HG03064 (cell line): ENCODE results near the gene FUT4.
A peak's percentile ranks its signal among the peaks of the same experiment; 100 is the strongest.
"Not testable (repeated sequence)": the region's sequence is repeated elsewhere in the genome, so short reads cannot be mapped to it uniquely, and the experiment has no call there.

Source experiments
- ATAC-seq: cut with Tn5 transposase; IDR thresholded peaks from one replicate; pipeline ENCODE4 v1.9.1; 2021; ENCODE audit warnings: low read depth; ENCODE audit not compliant: unreplicated experiment

The FUT4 gene, protein sequence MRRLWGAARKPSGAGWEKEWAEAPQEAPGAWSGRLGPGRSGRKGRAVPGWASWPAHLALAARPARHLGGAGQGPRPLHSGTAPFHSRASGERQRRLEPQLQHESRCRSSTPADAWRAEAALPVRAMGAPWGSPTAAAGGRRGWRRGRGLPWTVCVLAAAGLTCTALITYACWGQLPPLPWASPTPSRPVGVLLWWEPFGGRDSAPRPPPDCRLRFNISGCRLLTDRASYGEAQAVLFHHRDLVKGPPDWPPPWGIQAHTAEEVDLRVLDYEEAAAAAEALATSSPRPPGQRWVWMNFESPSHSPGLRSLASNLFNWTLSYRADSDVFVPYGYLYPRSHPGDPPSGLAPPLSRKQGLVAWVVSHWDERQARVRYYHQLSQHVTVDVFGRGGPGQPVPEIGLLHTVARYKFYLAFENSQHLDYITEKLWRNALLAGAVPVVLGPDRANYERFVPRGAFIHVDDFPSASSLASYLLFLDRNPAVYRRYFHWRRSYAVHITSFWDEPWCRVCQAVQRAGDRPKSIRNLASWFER

DNA sequence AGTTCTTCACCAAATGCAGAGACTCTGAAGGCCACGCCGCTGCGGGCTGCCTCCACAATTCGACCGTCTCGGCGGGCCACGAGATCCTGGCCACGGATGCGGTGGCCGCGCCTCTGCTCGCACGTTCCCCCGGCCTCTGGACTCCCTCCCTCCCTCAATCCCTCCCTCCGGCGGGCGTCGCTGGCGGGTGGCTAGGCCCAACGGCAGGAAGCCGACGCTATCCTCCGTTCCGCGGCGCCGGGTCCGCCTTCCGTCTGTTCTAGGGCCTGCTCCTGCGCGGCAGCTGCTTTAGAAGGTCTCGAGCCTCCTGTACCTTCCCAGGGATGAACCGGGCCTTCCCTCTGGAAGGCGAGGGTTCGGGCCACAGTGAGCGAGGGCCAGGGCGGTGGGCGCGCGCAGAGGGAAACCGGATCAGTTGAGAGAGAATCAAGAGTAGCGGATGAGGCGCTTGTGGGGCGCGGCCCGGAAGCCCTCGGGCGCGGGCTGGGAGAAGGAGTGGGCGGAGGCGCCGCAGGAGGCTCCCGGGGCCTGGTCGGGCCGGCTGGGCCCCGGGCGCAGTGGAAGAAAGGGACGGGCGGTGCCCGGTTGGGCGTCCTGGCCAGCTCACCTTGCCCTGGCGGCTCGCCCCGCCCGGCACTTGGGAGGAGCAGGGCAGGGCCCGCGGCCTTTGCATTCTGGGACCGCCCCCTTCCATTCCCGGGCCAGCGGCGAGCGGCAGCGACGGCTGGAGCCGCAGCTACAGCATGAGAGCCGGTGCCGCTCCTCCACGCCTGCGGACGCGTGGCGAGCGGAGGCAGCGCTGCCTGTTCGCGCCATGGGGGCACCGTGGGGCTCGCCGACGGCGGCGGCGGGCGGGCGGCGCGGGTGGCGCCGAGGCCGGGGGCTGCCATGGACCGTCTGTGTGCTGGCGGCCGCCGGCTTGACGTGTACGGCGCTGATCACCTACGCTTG is at the start of gene FUT4:
TSS of gene FUT4 (plus strand) at position 227 of the 951 bp plus-strand sequence. CDS start at position 440, 213 bp downstream.
- ATAC-seq: peak; percentile 79

DNA sequence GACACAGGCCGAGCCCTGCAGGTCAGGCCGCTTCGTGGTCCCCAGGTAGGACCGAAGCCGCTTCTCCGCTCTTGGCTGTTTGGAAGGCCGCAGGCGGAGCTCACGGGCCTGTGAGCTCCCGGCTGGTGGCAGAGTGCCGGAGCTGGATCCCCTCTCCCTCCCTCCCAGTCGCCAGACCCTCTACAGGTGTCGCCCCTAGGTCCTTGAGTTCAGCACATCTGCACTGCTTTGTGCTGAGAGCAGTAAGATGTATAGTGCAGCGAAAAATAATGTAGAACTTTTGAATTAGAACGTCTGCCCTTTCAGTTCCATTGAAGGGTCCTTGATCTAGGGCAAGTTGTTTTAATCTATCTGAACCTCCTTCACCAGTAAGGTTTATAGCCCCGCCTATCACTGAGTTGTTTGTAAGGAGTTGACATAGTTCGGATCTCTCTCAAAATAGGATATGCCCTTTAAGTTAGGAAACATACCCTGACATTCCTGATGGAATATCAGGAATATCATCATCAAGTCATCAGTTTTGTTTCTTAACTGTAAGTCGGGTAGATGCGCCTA is 49.5 kb upstream of the FUT4 start:
- peak; percentile 57 for ATAC-seq

DNA sequence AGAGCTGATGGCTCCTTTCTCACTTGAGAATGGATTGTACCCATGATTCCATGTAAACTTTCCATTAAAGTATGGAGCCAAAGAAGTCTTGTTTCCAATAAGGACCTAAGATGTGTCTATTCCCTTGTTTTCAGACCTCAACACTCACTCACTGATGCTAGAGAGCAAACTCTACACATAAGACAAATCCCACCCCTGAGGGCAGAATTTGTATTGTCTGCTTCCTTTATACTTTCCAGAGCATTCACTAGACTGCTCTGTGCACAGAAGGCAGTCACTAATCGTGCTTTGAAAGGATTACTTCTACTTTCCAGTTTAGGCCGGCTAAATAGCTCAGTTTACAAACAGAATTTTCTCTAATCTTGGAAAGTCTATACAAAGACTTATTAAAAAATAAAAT is 43.5 kb upstream of the FUT4 start:
- no peak for ATAC-seq

DNA sequence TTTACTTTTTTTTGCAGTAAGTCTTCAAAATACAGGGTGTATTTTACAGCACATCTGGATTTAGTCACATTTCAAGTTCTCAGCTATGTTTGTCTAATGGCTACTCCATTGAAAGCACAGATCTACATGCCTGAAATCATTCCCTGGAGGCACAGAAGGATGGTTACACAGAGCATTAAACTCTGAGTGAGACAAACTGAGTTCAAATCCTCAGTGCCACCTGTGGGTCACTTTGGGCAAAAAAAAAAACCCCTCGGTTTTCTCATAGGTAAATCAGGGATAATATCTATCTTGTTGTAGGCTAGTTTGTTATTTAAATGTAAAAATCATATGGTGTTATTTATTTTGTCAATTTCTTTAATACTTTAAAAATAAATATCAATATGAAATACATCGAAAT is 42.2 kb upstream of the FUT4 start:
- ATAC-seq: no peak

DNA sequence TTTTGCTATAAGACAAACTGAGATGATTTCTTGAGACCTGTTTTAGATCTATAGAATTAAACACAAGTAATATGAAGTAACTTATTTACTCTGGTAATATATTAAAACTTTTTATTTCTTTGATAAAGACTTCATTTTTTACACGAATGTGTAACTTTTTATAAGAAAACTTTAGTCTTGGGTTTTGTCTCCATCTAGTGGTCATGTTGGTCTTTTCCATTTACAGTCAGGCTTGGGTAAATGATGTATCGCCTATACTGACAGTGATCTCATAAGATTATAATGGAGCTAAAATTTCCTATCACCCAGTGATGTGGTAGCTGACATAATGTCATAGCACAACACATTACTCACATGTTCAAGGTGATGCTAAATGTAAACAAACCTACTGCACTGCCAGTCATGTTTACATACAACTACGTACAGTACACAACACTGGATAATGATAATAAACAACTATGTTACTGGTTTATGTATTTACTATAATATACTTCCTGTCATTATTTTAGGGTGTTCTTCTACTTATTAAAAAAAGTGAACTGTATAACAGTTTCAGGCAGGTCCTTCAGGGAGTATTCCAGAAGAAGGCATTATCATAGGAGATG is 38.9 kb upstream of the FUT4 start:
- ATAC-seq: no peak

DNA sequence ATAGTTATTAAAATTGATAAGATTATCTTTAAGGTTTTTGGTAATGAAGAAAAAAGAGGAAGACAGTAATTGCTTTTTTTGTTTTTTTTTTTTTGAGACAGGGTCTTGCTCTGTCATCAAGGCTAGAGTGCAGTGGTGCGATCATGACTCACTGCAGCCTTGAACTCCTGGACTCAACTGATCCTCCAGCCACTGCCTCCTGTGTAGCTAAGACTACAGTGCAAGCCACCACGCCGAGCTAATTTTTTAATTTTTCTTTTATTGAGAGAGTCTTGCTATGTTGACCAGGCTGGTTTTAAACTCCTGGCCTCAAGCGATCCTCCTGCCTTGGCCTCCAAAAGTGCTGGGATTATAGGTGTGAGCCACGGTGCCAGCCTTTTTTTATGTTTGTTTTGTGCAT is 37.2 kb upstream of the FUT4 start:
- not testable (repeated sequence) for ATAC-seq

DNA sequence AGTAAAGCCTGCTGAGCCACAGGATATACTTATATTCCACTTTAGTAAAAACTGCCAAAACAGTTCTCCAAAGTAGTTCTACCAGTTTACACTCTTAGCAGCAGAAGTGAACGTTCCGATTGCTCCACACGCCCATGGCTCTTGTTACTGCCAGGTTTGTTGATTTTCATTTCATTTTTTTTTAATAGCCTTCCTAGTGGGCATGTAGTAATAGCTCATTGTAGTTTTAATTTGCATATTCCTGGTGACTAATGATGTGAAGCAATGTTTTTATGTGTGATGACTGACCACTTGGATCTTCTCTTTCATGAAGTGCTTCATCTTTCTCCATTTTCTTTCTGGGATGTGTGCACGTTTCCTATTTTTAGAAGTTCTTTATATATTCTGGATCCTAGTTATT is 36.2 kb upstream of the FUT4 start:
- no peak for ATAC-seq

DNA sequence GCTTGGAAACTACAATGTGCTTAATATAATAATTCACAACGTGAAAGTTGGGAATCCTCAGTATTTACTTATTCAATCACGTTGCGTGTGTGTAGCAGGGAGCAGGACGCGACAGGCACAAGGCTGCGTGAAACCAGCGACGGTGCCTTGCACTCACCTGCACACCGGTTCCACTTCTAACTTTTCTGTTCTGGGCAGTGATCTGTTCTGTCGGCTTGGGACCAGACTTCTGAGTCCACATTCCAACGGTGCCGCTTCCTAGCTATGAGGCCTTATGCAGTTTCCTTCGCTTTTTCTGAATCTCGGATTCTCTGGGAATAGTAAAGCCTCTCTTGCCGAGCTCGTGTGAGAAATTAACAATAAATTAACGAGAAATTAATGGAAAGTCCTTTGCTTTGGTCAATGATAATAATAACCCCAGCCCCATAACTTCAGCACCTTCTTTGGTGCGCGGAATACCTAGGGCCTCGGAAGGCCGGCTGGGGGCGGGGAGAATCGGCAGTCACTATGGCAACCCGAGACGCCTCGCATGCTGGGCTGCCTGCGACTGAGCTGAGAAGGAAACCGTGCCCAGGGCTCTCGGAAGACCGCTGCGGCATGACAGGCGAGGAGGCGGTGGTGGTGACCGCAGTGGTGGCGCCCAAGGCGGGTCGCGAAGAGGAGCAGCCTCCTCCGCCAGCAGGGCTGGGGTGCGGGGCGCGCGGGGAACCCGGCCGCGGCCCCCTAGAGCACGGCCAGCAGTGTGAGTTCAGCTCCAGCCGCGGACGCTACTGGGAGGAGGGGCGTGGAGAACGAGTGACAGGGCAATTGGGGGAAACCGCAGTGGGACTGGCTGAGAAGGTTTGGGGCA is 31.6 kb upstream of the FUT4 start, which contains the start of gene C11orf97:
TSS of gene C11orf97 (plus strand) at position 530 of the 850 bp plus-strand sequence. CDS start at position 598, 68 bp downstream.
- ATAC-seq: peak; percentile 91

DNA sequence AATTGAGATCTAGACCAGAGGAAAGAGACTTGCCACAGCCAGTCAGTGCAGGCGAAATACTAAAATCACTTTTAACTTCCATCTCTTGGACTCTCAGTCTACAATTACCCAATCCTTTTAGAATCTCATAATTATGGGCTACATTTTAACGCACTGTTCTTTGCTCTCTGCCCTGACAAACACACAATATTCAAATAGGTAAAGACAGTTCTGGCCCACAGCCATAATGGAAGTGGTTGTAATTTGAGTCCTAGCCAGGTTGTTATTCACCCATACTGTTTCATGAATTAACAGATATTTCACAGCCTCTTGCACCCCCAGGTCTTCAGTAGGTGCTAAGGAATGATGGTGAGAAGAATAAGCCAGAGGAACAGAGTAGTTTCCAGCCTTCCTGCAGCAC is 30.6 kb upstream of the FUT4 start:
- ATAC-seq: peak; percentile 30

DNA sequence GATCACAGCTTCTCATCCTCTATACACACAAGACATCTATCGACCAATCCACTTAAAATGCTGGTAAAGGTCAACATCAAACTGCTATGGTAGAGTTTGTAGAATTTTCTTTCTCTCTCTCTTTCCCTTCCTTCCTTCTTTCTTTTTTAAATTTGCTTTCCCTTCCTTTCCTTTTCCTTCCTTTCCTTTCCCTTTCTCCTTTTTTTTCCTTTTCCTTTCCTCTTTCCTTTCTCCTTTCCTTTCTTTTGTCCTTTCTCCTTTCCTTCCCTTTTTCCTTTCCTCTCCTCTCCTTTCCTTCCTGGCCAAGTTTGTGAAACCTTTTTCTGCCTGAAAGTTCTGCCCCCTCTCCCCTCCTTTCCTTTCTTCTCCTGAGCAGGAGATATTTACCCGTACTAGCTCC is 28.3 kb upstream of the FUT4 start:
- ATAC-seq: no peak

DNA sequence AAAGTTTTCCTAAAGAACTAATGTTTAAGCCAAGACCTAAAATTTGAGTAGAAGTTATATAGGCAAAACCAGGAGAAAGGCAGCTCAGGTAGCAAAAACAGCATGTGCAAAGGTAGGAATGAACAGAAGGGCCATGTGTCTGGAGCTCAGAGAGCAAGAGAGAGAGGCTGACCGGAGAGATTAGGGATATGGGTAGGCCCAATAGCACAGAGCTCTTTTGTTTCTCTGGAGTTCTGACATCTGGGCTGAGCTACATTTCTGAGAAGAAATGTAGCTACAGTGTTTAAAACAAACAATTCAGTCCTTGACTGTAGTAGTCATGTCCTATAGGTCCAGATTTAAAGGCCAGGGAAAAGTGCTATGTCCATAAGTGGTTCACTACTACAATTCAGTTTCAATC is 27.0 kb upstream of the FUT4 start:
- ATAC-seq: no peak

DNA sequence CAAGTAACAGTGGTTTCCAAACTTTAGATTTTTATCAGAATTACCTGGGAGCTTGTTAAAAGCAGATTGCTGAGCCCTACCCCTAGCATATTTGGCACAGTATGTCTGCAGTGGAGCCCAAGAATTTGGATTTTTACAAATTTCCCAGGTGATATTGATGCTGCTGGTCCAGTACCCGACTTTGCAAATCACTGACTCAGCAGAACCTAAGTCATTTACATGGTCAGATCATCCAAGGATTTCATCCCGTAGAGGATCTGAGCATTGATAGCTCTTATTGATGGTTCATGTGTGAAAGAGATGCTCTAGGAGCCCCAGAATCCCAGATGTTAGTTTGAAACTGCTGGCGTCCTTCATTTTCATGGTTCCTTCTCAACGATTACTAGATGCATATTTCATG is 25.4 kb upstream of the FUT4 start:
- ATAC-seq: no peak

DNA sequence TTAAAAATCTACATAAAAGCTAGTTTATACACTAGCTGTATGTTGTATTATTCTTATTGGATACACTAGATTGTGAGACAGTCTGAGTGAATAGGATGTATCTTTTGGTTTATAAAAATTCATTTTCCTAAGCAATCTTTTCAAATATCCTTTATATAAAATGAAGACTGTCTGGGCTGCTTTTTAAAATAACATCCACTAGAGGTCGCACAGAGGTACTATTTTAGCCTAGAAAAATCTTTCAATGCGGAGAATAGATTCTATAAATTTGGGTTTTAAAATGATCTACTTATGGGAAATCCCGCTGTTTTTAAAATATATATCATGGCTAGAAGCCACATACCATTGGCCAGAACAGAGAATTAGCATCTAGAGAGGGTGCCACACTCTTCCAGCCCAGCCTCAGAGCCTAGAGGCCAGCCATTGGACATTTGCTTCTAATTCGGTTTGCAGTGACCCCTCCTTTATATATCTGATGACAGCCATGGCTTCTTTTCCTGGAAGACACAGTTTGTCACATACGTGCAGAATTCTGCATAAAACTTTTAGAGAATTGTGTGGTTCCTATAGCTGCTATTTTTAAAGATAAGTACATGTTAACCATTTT is 24.1 kb upstream of the FUT4 start:
- no peak for ATAC-seq

DNA sequence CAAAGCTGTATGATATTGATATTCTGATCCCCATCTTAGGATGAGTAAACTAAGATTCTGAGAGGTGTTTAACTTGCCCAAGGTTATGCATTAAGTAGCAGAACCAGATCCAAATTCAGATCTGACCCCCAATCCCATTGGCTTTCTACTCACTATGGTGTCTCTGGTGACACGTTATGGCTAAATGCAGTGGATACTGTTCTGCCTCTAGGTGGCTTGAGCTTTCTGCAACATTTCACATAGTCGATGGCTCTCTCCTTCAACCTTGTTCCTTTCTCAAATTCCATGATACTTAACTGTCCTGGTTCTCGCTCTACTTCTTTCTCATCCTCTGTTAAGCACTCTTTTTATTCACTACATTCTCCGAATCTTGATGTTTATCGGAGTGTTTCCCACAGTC is 22.0 kb upstream of the FUT4 start:
- ATAC-seq: peak; percentile 57

DNA sequence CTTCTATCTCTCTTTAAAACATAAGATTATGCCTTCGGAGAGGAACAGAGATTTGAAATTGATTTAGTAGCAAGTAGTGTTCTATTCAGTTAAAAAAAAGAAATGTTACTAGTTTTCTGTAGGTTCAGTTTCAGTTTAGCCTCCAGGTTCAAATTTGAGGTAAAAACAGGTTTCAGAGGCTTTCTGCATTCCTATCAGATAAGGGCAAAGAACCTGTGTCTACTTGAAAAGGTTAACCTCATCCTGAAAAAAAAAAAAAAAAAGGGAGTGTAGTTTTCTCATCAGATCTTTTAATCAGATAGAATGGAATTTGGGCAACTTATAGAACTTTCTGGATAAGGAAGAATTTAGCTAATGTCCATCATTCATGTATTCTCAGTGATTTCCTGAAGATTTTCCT is 19.4 kb upstream of the FUT4 start:
- ATAC-seq: no peak

DNA sequence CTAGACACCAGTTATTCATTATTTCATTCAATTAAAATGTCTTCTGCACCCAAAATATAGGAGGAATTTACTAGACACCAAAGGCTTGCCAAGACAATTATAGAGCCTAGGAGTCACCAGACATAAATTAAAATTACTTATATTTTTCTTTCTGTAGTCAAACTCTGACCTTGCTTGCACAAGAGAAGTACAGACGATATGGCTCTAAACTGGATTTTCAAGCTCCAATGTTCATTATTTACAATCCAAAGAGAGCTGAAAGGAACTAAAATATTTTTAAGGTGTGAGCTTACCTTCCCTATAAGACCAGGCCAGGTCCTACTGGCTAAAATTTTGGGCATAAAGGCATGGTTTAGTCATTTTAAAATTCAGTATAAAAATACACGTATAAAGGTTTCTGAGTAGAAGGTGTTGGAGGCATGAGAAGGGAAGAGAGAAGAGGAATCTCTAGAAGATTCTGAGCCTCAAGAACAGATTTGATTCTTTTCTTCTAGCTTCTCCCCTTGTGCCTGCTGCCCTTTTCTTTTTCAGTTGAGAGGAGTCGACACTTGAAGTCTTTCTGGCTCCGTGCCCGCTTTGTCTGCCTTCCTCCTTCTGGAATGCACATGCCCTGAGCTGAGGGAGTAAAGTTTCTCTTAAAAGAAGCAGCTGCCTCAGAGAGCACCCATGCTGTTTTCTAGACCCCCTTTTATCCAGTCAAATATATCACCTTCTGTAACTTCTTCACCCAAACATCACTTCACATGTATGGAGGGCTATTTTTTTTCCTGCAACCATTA is 18.0 kb upstream of the FUT4 start:
- ATAC-seq: no peak

DNA sequence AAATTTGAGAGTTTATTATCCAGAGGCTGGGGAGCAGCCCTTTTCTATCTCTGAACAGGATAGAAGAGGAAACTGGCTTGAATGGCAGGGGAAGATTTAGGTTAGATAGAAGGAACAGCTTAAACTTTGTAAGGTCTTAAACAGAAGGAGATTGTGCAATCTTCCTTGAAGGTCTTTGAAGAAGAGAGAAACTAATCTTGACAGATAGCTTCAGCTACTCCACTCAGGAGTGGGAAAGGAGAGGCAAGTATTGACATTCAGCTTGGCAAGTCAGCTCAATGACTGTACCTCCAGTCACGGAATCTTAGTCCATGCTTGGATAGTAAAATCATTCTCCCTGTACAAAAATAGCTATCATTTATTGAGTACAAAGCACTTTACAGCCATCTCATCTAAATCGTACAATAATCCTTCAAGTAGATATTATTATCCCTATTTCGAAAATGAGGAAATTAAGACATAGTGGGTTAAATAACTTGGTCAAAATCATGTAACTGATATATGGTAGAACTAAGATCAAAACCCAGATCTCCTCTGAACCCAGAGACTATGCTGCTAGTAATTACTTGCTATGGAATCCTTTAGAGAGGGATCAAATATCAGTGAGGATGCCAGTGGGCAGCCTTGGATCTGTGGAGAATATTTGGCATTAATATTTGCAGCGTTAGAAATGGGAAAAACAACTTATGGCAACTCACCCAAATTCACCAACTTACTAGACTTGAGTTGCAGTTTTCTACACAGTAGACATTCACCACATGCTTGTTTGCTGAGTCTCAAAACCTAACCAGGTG is 16.9 kb upstream of the FUT4 start:
- ATAC-seq: no peak

DNA sequence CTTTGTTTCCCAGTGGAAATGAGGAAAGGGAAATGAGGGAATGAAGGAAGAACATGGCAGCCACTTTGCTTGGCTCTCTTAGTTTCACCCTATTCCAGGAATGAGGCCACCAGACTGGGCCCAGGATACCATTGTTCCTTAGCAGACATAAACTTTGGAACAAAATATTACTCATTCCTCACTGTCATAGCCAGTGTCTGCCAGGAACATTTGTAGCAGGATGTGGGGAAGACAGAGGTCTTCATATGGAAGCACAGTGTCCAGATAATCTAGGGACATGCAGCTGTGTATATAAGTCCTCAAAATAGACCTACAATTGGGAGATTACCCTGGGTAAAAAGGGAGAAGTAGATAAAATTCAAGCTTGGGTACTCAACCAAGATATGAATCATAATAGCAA is 15.2 kb upstream of the FUT4 start:
- no peak for ATAC-seq
